Measurements from ENCODE around the gene ERC2.

Gene ERC2

DNA sequence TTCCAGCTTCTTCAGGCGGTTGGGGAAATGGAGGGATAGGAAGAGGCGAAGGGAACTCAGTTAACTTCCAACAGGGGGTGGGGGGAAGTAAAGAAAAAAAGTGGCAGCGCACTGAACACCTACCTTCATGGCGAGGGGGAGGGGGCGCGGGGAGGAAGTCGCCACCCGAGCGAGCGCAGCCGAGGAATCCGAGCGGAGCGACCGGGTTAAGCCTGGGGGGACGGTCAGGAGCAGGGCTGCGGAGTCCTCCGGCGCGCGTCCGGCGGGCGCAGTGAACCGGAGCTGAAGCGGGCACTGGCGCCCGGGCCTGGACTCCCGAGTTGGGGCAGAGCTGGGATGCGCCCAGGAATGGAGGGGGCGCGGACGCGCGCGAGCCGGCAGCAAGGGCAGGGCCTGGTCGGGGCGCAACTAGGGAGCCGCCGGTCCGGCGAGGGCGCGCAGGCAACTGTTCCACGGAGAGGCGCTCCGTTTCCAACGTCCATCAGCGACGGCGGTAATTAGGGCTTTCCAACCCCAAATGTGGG lies 981.3 kb downstream of the ERC2 start, which contains the start of gene WNT5A:
Gene WNT5A (minus strand): TSS at position 450 of the 524 bp plus-strand sequence. CDS start 321 bp downstream, at position 129.
- peak in 21 of 42 donors; percentile 10 to 59 (median 27) for DNase-seq
- intact Hi-C loops (cut with DNase I): loop anchor here (10.0 kb wide), 1 partner anchor 768 kb away; no protein-coding TSS in a partner anchor

DNA sequence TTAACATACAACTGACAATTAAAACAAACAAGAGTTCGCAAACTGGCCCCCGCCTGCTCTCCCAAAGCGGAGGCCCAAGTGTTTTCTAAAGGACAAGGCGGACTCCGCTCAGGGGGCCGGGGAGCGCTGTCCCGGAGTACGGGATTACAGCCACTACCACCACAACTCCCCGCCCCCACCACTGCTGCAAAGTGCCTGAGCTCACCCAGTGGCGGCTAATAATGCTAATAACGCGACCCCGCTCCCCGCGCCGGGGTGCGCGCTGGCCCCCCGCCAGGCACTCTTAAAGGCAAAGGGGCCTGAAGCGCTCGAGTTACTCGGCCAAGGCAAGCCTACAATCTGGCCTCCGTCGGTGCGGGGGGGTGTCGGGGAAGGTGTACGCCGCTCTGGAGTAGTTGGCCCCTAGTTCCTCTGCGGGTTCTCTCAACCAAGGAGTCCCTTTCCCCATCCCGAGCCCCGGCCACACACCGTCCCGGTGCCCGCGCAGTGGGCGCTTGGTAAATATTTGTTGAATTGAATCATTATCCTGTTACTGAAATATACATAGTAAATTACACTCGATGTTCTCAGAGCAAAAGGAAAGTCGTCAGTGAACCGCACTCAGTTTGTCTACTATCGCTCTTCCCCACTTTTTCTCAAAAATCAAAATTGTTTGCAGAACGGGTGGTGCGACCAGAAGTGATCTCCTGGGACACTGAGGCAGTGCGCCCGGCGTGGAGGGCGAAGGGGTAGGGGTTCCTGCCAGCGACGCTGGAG lies 982.0 kb downstream of the ERC2 start:
- peak in 32 of 42 donors; percentile 17 to 74 (median 52) for DNase-seq
- intact Hi-C loops (cut with DNase I): loop anchor here (10.0 kb wide), 1 partner anchor 769 kb away; no protein-coding TSS in a partner anchor

- DNase-seq: peak in 40 of 42 donors; percentile 67 to 91 (median 79)
- intact Hi-C loops (cut with DNase I): loop anchor here (10.0 kb wide), 1 partner anchor 770 kb away; no protein-coding TSS in a partner anchor
Observed at GRCh38 chr3:55484801-55485791, 983.2 kb downstream of the ERC2 start.

GRCh38 chr3:55484191-55484689 lies 984.0 kb downstream of the ERC2 start:
- intact Hi-C loops (cut with DNase I): loop anchor here (10.0 kb wide), 1 partner anchor 771 kb away; no protein-coding TSS in a partner anchor
- DNase-seq: no peak

DNA sequence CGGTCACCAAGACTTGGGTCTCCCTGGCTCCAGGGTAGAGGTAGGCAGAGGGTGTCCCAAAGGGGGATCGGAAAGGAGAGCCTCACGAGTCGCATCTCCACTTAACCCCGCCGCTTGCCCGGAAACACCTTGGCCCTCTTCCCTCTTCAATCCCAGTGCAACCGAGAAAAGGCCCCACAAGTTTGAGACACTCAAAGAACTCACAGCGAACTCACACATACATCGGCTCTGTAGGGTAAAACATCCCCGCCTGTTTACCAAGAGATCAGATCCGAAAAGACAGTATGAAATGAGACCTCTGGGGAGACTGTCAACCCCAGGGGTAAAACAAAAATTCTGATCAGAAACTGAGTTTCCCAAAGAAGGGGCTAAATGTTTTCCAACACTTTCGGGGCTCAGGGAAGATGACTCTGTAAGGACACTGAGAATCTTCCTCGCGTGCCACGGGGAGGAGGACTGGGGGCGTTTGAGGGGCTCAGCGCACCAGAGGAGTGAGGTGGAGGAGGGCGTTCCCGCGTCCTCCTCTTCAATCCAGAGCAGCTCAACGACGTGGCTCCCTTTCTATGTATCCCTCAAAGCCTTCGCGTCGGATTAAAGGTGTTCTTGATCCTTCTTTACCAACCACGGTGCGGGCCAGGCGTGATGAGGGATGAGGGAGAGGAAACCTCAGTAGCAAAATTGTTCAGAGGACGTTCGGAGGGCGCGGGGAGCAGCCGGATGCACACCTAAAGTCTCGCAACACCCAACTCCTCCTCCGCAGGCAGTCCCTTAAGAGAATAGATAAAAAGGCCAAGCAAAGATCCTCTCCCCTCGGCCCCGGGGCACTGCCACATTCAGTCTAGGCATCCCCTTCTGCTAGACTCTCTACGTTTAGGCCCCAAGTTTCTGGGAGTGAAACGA lies 984.8 kb downstream of the ERC2 start:
- intact Hi-C loops (cut with DNase I): loop anchor here (10.0 kb wide), 1 partner anchor 771 kb away; no protein-coding TSS in a partner anchor
- DNase-seq: no peak

- no peak for DNase-seq
- intact Hi-C loops (cut with DNase I): loop anchor here (10.0 kb wide), 1 partner anchor 772 kb away; no protein-coding TSS in a partner anchor
Observed at GRCh38 chr3:55482496-55483195, 985.6 kb downstream of the ERC2 start.

GRCh38 chr3:55481744-55482495 lies 986.3 kb downstream of the ERC2 start:
- intact Hi-C loops (cut with DNase I): loop anchor here (10.0 kb wide), 1 partner anchor 773 kb away; no protein-coding TSS in a partner anchor
- DNase-seq: peak in 9 of 42 donors; percentile 19 to 54 (median 28)

- peak in 20 of 42 donors; percentile 8 to 60 (median 37) for DNase-seq
- intact Hi-C loops (cut with DNase I): loop anchor here (10.0 kb wide), 1 partner anchor 774 kb away; no protein-coding TSS in a partner anchor
Observed at GRCh38 chr3:55480911-55481743, 987.1 kb downstream of the ERC2 start.

DNA sequence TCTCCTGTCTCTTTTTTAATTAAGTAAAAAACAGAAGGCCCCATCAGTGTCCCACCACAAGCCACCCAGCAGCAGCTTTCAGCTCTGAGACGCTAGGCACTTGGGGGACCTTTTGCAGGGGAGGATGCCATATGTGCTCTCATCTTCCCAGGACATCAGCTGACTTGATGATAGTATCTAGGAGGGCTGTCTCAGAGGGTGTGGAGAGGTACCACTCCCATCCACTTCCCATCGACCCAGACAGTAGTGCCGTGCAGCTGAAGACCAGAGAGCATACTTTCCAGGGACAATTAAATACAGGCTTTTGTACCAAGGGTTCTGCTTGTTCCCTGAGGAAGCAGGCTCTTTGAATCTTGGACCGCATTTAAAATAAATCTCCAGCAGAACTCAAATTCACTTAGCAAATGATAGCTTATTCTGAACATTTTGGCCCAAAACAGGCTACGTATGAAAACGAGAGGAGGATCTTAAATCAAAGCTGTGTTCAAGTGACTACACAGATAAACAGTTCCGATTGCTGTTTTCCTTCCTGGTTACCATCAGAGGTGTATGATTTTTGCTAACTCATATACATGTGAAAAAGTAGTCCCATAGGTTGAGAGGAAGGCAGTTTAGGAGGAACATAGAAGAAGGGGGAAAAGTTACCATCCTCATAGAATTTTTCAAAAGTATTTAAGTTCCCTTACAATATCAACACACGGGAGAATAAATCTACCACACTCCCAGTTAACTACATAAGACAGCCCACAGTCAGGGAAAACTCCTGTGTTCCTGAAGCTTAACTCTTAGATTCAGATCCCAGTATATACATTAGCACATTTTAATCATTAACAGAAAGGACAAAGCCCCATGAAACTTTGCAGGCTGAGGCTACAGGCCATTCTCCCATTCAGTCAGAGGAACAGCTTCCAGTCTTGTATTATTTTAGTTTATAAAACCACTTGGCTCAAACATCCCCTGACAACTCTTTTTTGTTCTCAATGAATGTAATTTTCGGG lies 990.7 kb downstream of the ERC2 start:
- DNase-seq: no peak
- intact Hi-C loops (cut with DNase I): no loop called here

- intact Hi-C loops (cut with DNase I): no loop called here
Observed at GRCh38 chr3:55476515-55476914, 991.8 kb downstream of the ERC2 start.

GRCh38 chr3:55474213-55474632 lies 994.0 kb downstream of the ERC2 start:
- intact Hi-C loops (cut with DNase I): no loop called here
- peak in 1 of 42 donors; percentile 36 for DNase-seq

More at GRCh38 chr3:55476515-55476914, 991.8 kb downstream of the ERC2 start:
- DNase-seq: no peak

DNA sequence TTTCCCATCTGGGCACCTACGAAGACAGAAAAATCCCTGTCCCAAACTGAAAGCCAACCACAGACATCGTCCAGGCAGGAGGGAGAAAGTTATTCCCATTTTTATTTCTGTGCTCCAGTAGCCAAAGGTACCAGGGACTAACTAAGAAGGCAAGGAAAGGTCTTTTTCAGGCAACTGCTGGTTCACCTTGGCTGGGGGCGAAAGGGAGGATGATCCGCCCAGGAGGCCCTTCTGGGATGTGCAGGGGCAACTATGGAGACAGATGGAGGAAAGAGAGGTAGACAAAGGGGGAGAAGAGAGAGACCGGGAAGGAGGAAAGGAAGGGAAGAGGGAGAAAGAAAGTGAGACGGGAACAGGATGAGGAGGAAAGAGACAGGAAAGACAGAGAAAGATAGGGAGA lies 994.5 kb downstream of the ERC2 start:
- intact Hi-C loops (cut with DNase I): no loop called here

GRCh38 chr3:55471522-55472280 lies 996.6 kb downstream of the ERC2 start:
- DNase-seq: peak in 2 of 42 donors; percentile 33 to 42
- intact Hi-C loops (cut with DNase I): no loop called here

More for the DNA sequence above, 994.5 kb downstream of the ERC2 start:
- DNase-seq: peak in 1 of 42 donors; percentile 3

All from head of caudate nucleus (tissue), 42 donors.